Non-pigmented ciliary epithelial cell (primary cell): ENCODE measurements around the gene SPTBN2.
"Not testable (repeated sequence)": the region's sequence is repeated elsewhere in the genome, so short reads cannot be mapped to it uniquely, and the experiment has no call there.

ENCODE experiments used
- DNase-seq: peaks from one replicate; pipeline ENCODE4 v3.0.0-alpha.2; 2010; ENCODE audit warnings: low read depth

SPTBN2 gene

DNA sequence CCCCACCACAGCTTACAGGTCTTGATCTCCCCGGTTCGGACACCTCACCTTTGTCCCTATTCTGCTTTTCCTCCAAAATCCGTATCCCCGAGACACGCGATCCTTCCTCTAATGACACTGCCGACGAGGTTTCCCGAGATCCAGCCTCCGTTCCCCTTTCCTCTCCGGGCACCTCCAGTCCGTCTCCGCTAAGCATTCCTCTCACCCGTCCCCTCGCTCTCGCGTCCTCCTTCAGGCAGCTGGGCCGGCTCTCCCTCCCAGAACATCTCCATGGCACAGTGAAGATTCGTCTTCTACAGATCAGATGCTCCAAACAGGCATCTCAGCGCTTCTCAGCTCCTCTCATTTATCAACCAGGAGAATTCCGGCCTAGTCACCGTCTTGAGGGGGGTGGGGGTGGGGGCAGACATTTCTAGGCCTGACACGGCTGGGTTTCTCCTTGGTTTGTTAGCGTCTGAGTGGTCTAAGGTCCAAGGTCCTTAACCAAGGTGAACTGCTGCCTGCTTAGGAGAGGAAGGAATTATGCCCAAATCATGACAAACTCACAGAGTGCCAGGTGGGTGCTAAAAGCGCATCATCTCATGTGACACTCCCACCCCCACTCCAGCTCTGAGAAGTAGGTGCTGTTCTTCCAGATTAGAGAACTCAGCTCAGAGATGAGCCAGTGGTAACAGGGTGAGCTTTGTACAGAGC, at the start of gene SPTBN2:
TSS of gene SPTBN2 (minus strand) at position 524 of the 693 bp plus-strand sequence. CDS start 7,976 bp downstream, outside the sequence.
- no peak for DNase-seq

DNA sequence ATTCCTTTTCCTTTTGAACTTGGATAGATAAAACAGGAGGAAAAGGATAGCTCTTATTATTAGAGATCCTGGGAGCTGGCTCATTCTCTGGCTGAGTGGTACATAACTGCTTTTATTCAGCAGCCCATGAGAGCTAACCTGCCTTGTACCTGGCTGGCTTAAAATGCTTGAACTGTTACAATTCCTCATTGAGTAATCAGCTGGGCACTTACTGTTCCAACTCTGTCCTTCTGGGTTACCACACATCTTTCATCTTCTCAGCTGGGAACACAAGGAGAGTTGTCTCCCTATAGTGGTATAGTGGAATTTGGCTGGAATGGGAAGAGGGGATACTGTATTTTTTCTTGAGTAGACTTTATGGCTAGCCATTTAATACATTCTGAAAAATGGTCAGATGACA, 39.8 kb upstream of the SPTBN2 start:
- DNase-seq, result no peak

DNA sequence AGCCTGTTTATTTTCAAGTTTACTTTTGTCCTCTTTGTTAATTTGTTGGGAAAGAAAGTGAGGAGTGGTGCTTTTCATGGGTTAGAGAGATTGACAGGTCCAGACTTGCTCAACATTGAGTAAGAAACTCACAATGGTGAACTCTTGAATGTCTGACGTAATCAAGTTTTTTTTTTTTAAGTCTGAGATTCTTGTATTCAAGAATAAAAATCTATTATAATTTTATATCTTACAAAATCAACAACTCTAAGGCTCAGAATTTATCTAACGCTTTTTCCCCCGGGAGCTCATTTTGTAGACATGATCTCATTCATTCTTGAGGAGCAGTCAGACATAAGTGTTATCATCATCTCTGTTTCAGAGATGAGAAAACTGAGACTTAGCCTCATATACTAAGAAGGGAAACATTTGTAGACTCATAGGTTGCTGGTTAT, 39.1 kb upstream of the SPTBN2 start:
- DNase-seq, result peak; percentile 27

DNA sequence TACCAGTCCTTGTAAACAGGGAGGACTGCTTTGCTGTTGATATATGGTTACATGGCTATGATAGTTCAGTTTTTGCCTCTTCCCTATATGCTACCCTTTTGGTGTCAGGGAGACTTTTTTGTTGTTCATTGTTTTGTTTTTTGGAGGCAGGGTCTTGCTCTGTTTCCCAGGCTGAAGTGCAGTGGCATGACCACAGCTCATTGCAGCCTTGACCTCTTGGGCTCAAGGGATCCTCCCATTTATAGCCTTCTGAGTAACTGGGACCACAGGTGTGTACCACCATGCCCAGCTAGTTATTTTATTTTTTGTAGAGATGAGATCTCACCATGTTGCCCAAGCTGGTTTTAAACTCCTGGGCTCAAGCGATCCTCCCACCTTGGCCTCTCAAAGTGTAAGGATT, 38.6 kb upstream of the SPTBN2 start:
- DNase-seq, result no peak

DNA sequence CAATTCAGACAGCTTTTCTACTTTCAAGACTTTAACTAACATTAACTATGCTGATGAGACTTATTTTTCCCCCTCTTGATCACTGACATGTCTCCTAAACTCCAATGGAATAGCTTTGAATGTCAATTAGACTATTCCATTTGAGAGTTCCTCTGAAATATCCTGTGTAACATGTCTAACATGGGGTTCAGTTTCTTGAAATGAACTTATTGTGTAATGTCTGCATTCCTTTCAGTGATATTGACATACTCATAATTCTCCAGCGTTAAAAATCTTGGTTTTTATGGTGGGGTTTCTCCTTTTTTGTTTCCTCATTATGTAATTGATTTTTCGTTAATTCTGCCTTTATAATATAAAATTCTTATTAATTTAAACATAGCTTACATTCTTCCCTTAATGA, 37.7 kb upstream of the SPTBN2 start:
- no peak for DNase-seq

DNA sequence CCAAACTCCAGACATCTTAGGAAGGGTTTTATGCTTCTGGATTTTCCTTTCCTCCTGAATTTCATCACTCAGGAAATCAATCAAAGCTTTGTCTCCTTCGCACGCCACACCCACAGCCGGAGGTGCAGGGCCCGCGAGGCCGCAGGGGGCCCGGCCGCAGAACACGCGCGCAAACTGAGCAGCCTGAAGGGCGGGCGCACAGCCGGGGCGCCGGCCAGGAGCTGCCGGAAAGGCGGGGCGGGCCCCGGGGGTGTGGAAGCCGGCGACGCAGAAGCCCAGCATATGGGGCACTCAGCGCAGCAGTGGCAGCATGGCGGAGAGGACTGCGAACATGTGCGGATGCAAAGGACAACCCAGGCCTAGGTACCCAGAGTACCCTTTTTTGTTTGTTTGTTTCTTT, 33.1 kb upstream of the SPTBN2 start:
- DNase-seq, result no peak

DNA sequence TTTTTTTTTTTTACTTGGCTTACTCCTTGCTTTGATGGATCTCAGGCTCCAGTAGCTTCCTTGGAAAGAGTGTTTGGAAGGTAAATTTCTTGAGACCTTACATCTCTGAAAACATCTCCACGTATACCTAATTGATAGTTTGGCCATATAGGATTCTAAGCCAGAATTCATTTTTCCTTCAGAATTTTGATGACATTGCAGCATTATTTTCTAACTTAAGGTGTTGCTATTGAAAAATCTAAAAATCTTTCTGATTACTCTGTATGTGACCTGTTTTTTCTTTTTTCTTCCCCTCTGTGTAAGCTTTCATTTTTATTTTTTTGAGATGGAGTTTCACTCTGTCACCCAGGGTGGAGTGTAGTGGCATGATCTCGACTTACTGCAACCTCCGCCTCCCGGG, 23.1 kb upstream of the SPTBN2 start:
- DNase-seq, result no peak

DNA sequence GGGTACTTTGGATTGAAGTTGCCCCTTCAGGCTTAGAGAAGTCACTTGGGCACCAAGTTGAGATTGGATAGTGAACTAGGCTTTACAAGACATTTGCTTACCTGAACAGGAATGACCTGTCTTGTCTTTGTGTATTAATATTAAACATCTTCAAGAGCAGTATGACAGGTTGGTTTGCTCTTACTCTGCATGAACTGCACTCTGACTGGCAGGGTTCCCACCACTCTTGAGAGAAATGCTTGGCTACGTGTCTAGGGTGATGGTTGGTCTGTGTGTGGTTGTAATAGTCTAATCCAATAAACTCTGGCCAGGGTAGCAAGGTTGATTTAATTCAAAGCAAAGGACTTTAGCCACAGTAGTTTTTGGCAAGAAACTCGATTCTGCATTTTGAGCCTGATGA, 20.1 kb upstream of the SPTBN2 start:
- no peak for DNase-seq

DNA sequence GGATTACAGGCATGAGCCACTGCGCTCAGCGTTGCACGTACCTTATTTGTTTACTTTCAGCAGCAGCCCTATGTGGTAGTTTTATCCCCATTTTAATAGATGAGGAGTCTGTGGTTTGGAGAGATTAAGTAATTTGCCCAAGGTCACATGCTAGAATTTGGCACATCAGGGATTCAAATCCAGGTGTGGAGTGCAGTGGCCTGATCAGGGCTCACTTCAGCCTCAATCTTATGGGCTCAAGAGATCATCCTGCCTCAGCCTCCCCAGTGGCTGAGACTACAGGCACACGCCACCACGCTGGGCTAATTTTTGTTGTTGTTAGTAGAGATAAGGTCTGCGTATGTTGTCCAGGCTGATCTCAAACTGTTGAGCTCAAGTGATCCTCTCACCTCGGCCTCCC, 18.5 kb upstream of the SPTBN2 start:
- DNase-seq, result no peak

DNA sequence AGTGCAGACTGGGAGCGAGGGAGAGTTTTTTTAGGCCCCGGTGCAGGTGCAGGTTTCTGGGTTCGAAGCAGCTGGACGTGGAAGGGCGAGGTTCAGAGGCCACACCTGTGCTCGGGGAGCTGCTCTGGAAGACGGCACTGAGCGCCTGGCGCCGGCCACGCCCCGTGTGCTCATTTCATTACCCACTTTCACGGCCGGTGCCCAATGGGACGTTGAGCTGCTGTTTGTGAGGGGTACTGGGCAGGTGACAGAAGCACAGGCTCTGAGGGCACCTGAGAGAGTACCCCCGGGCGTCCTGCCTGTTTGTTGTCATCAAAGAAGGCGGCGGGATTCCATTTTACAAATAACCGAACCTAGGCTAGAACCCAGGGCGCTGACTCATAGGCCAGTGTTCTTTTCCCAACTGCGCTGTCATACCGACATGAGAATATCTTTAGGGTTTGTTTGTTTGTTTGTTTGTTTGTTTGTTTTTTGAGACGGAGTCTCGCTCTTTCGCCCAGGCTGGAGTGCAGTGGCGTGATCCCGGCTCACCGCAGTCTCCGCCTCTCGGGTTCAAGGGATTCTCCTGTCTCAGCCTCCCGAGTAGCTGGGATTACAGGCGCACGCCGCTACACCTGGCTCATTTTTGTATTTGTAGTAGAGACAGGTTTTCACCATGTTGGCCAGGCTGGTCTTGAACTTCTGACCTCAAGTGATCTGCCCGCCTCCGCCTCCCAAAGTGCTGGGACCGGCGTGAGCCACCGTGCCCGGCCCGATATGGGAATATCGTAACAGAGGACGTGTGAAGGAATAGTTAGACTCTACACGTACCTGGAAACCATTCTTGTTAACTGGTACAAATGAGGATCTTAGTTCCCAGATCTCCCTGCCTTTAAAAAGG, 16.6 kb upstream of the SPTBN2 start:
- DNase-seq, result no peak

DNA sequence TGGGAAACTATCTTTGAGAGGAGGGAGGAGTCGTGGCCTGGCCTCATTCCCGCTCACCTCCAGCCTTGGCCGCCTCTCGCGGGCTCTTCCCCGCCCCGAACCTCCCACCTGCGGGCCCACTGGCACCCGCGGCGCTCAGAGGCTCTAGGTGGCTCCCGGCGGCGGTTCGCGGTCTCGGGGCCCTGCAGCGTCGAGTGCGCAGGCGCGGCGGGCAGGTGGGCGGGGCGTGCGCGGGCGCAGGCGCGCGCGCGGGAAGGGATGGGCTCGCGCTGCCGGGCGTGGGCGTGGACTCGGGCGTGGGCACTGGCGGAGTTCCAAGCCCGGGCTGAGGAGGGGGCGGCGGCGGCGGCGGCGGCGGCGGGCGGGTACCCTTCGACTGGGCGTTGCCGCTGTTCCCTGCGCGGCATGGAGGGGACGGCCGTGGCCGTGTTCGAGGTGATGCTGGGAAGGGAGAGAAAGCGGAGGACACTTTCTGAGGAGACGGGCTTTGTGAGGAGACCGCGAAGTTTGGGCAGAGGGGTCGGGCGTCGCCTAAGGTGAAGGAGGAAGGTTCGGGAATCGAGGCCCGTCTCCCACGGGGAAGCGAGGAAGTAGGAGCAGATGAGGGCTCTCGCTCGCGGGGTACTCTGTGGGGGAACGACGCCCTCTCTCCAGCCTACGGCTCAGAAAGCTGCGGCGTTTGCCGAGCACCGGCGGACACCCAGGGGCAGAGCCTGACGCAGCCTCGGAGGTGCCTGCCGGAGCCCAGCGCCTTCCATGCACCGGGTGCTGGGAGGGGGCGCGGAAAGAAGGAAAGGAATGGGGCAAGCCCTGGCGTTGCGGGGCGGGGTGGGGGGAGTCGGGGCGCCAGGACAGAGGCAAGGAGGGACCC, 15.7 kb upstream of the SPTBN2 start:
- no peak for DNase-seq

DNA sequence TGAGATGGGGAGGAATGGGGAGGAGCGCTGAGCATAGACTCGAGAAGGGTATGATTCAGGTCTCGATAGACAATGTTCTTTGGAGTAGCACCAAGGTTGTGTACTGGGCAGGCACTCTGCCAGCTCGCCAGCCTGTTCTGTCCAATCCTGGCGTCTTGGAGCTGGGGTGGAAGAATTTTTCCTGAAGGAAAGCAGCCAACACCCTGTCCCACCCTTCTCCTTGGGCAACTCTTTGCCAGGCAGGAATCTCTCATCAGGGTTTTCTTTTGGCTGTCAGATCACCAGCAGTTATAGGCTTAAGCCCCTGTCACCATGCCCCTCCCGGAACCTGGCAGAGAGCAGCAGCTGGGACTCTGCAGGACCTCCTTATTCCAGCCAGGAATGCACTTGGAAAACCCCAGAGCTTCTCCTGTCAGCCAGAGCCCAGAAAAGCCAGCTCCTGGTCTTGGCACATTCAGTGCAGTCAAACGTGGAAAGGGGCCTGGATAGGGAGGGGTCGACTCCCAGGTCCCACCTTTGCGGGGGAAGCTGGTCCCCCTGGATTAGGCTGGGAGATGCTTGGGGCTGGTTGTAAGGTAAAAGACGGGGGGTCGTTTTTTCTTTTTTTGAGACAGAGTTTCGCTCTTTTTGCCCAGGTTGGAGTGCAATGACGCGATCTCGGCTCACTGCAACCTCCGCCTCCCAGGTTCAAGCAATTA, 14.4 kb upstream of the SPTBN2 start:
- no peak for DNase-seq

DNA sequence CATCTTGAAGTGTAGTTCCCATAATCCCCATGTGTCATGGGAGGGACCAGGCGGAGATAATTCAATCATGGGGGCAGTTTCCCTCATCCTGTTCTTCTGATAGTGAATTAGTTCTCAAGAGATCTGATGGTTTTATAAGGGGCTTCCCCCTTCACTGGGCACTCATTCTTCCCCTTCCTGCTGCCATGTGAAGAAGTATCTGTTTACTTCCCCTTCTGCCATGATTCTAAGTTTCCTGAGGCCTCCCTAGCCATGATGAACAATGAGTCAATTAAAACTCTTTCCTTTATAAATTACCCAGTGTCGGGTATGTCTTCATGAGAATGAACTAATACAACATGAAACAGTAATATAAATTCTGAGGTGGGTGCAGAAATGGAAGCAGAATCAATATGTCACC, 12.1 kb upstream of the SPTBN2 start:
- no peak for DNase-seq

DNA sequence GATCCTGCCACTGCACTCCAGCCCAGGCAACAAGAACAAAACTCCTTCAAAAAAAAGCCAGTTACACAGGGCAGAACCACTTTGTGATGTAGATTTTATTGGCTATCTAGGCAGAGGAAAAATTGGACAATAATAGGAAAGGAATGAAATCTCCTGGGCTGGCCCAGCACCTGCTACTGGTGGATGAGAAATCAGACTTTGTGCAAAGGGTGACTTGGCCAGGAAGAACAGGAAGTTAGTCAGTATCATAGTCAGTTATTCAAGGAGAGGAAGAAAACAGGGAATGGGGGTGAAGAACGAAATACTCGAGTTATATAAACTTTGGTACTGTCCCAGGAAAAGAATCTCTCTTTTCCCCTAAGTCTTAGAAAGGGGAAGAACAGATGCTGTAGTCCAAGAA, 11.0 kb upstream of the SPTBN2 start:
- no peak for DNase-seq

DNA sequence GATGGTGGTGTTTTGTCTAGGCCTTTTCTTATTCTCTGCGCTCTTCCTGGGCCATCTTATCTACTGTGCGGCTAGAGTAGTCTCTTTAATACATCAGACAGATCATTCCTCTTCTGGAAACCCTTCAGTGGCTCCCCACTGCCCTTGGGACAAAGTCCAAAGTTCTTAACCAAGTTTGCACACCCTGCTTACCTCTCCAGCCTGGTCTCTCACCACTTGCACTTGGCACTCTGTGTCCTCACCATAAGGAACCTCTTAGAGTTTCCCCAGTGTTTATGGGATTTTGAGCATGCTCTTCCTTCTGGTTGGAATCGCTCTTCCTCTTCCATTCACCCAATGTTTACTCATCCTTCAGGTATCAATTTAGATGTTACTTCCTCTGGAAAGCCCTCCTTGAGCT, 5.2 kb upstream of the SPTBN2 start:
- no peak for DNase-seq

DNA sequence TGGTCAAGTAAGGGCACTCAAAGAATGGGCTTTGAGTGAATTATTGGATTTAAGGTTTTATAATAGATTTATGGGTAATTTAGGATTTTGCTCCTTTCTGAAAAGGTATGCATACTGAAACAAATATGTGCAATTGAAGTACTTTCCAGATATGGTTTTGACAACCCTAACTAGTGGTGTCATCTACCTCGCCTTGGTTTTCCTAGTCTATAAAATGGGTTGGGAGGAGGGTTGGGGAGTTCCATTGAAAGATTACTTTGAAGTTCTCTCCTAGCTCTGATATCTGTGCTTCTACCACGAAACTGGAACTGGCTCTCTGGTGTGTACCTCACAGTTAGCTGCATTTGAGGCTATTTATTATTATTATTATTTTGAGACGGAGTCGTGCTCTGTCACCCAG, 431 bp upstream of the SPTBN2 start:
- no peak for DNase-seq

DNA sequence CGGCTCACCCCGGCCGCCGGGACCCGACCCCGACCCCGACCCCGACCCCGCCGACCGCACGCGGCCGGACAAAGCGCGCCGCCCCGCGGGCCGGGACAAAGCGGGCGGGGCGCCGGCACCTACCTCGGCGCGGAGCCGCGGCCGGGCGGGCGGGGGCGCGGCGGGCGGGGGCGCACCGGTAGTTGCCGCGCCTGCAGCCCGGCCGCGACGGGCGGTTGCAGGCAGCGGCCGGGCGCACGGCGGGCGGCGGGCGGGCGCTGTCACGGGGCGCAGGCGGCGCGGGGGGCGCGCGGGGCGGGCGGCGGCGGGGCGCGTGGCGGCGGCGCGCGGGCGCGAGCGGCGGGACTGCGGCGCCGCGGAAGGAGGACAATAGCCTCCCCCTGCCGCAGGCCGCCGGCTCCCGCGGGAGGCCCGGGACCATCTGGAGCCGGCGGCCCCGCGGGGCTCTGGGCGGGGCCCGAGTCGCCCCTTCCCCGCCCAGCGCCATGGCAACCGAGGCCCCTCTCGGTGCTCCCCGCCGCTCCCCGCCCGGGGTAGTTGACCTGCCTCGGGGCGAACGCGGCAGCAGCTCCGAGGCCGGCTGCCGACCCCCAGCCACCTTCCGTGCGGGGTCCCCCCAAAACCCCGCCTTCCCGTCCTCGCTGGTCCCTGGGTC, 851 bp downstream of the SPTBN2 start:
- no peak for DNase-seq

DNA sequence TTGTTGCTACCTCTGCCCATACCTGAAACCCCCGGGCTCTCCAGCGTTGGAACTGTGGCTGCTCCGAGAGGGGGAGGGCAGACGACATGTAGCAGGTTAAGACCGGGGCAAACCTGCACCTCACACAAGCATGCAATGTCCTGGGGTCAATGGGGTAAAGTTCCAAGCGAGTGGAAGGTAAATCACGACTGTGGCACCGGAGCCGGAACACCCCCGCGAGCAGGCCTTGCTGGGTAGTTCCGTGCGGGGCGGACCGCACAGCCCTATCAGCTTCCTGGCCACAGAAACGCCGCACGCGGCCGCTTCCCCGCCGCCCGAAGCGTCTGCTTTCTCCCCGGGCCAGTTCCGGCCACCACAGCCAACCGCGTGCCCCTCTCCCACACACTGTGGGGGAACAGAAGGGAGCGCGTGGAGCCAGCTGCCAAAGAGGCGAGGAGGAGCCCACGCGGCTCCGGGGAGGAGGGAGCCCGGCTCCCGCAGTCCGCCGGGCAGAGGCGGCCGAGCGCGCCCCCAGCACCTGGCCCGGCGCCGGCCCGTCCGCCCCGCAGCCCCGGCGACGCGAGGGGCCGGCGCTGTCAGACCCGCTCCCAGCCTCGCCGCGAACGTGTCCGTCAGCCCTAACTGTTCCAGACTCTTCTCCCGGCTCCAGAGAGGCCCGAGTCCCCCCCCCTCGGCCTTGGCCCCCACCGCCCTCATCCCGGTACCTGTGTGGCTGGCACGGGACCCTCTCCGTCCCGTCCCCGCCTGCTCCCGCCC, 1.6 kb downstream of the SPTBN2 start:
- DNase-seq, result no peak

DNA sequence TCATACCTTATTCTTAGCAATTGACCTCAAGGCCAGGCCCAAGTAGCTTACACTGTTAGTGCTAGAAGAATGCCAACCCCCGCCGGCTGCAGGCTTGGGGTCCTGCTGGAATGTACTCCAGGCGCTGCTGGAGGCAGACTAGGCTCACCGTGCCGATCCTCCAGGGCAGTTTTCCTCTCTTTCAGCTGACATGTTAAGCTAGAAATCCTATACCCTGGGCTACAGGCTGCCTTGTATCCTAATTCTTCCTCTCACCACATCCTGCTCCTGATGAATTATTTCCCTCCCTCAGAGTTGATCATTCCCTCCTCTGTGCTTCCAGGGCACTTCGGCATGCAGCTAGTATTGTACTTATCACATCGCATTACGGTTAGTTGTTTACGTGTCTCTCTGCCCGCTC, 3.4 kb downstream of the SPTBN2 start:
- peak; percentile 26 for DNase-seq

DNA sequence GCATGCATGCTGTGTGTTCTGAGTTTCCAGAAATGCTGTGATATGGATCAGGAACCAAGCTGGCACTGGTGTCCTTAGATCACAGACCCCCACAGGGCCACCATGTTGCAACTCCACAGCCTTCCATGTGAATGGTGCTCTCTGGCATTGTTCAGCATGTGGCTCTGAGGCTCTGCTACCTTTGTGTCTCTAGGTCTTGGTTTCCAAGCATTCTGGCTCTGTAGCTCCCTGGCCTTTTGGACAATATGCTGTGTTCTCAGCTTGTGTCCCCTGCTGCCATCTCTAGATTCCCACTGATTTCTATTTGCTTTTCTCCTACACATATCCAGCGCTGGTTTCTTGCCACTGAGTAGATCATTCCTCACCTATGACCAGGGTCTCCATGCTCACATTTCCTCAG, 3.9 kb downstream of the SPTBN2 start:
- no peak for DNase-seq

DNA sequence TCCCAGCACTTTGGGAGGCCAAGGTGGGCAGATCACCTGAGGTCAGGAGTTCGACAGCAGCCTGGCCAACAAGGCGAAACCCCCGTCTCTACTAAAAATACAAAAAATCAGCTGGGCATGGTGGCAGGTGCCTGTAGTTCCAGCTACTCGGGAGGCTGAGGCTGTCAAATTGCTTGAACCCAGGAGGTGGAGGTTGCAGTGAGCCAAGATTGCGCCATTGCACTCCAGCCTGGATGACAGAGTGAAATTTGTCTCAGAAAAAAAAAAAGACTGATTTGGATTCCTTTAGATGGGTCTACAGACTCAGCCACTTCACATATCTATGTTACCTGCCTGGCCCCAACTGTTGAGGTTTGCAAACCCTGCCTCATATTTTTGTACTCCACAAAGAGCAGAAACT, 4.8 kb downstream of the SPTBN2 start:
- not testable (repeated sequence) for DNase-seq
